HG03521 (cell line): ENCODE measurements around the gene VSIG8.
A peak's percentile ranks its signal among the peaks of the same experiment; 100 is the strongest.

Experiments used
- ATAC-seq: cut with Tn5 transposase; IDR thresholded peaks from one replicate; pipeline ENCODE4 v1.9.1; 2021; ENCODE audit warnings: mild to moderate bottlenecking, moderate library complexity; ENCODE audit not compliant: unreplicated experiment

The VSIG8 gene

DNA sequence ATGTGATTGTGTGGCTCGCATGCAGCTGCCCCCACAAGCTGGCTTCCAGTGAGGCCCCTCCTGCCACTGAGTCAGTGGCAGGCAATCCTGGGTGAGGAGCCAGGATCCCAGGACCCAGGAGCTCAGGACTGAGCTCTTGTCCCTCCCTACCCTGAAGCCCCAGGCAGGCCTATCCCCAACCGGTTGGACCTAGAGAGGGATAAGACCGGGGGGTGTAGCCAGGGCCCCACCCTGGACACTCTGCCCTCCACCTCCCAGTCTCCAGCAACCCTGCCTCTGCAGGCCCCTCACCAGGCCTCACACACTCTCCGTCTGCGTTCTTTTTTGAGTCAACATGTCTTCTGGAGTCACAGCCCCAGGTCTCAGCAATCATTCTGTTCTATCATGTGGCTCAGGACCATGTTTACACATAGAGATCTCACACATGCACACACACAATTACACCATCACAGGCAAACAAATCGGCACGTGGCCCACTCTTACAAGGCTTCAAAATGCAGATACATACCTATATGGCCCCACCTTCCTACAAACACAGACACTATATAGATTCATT is 2.6 kb downstream of the VSIG8 start:
- ATAC-seq: no peak

DNA sequence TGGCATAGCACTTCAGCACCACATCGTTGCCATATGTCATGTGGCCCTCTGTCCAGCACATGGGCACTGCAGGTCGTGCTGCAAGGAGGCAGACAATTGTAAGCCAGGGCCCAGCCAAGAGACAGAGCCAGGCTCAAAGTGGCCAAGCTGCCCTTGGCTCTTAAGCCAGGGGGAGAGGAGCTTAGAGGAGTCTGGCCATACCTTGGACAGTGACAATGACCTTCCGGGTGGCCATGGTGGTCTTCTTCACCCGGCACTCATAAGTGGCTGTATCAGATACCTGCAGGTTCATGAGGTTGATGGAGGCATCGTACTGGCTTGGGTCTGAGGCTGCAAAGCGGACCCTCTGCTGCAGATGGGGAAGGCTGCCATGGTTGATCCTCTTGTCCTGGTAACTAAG is 4.6 kb downstream of the VSIG8 start:
- ATAC-seq: no peak

DNA sequence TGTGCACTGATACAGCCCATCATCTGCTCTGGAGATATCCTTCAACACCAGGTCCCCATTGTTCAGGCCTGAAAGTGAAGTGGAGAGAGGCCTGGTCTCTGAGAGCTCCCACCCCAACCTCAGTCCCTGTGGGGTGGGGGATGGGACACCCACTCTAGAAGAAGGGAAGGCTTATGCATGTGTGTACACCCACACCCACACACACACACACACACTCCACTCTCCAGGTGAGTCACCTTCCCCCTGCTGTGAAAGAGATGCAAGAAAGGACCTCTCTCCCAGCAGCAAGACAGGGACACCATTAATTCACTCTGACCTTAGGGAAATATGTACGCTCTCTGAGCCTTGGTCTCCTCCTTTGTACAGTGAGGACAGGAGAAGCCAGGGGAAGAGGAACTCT is 5.9 kb downstream of the VSIG8 start:
- ATAC-seq: no peak

DNA sequence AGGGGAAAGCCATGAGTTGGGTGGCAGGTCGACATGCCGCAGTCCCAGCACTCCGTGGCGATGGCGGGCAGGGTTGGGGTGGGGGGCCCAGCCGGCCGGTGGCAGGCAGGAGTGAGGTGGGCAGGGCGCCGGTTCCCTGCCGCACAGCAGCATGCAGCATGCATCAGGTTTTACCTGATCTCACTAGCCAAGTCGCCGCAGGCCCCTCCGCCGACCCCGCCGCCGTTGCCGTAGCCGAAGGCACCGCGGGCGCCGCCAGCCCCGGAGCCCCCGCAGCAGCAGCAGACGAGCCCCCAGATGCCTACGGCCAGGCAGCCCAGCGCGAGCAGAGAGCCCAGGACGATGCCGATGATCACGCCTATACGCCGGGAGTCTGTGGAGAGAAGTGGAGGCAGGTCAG is 6.7 kb downstream of the VSIG8 start:
- no peak for ATAC-seq

DNA sequence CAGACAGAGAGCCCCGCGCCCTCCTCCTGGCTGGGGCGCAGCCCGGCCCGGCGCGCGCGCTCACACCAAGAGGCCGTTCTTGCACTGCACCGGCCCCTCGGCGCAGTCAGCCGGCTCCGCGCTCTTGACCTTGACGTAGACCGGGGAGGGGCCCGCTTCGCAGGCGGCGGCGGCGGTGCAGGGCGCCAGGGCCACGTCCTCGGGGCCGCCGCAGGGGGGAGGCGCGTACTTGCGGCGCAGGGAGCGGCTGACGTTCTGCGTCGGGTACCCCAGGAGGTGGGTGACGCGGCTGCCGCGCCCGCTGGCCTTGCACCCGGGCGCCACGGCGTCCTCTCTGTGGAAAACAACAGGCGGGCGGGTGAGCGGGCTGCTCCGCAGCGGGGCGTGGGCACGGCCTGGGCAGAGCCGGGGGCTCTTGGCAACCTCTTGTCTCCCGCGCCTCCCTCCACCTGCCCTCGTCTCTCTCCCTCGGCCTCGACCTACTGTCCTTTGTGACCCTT is 7.7 kb downstream of the VSIG8 start:
- ATAC-seq: peak; percentile 86

DNA sequence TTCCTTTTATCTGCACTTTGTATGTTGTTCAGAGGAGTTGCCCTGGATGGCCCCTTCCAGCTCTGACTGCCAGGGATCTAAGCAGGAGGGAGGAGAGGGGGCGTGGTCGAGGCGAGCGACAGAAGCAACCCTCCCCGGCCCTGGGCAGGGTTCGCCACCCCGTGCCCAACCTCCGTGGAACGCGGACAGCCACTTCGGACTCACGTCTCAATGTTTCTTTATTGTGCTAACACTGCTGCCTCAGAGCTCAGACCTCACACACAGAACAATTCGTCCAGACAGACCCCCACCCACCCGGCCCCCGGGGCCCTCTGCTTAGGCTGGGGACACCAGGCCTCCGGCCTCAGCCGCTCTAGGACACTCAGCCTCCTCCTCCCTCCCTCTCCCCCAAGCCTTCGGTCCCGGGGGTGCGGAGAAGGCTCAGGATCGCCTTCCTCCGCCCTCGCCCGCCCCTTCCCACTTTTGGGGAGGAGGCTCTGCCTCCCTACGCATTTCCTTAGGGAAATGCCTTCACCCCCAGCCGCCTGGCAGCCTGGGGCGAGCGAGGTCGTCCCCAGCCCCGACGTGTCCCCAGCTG is 8.3 kb downstream of the VSIG8 start:
- no peak for ATAC-seq

DNA sequence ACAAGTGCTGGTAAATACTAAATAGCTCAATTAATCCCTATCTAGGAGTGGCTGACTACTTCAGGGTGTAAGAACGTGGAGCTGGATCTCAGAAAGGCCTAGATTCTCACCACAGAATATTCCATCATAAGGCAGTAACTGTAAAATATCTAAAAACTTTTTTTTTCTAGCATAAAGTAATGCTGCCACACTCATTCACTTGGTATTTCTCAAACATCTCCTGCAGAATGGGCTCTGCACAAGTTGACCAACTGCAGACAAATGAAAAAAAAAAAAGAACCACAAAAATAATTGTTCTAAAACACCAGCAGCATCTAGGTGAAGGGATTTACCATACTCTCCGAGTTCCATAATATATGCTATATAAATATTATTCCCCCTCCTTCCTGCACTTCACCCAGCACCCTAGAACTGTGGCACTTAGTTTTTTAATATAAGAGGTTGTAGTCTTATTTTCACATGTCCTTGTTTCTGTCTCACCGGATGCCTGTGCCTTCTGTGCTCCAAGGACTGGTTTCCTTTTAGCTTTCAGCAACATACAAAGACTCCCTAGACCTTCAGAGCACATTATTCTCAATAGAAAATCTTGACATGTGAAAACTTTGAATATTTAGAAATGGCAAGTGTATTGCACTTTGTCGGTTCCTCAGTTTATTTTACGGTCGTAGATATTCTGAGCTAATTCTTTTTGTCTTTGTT is 8.9 kb downstream of the VSIG8 start:
- ATAC-seq: no peak

DNA sequence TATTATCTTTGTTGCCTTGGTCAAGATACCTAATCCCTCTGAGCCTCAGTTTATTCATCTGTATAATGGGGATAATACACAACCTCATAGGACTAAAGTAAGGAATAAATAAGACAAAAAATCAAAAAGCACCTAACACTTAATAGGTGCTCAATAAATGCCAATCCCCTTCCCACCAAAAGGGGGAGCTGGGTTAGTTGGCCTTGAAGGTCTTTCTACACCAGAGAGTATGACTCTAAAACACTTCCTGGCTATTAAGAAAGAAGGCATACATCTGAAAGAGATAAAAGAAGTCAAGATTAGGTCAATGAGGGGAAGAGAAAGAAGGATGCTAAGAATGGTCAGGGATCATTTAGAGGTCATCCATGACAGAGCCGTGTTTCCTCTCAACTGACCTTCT is 11.1 kb downstream of the VSIG8 start:
- no peak for ATAC-seq

DNA sequence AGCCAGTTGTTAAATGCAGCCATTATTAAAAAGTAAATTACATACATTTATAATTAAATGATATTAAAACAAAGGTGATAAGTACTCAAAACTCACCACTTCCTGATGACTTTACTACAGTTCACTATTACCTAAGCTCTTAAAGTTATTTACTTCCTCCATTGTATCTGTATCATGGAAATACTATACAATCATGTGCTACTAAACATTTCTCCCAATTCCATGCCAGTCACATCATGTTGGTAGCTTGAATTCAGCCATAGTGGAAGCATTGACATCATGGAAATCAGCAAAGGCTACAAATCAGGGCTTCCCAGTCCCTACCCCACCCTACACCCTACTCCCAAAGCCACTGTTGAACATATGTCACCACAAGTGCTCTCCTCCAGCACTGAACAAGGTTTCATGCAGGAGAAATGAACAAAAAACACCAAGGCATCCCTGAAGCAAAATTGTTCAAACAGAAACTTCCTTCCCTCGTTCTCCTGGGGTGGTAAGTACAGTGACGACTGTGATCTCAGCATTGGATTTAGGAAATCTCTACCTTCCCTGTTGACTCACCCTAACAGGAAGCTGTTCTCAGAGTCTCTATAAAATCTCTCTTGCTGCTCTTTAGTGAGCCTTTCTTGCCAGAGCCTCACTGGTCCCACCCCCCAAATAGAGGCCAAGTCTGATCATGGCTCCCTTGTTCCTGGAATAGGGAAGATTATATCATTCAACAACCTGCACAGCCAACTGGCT is 12.7 kb downstream of the VSIG8 start:
- no peak for ATAC-seq

DNA sequence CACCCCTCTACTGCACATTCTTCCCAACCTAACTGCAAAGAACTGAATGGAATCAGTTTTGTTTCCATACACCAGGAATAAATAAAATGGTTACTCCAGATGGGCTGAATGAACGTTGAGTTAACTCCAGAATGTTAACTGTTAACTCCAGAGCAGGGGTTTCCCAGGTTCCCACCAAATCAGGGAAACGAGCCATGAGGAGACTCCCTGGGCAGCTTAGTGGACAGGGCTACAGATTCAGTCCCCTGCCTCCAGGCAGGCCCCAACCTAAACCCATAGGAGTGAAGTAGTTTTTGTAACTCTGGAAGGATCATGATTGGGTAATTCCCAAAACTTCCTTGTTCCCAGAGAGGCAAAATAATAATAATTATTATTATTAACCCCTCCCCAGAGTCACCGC is 14.1 kb downstream of the VSIG8 start:
- no peak for ATAC-seq

DNA sequence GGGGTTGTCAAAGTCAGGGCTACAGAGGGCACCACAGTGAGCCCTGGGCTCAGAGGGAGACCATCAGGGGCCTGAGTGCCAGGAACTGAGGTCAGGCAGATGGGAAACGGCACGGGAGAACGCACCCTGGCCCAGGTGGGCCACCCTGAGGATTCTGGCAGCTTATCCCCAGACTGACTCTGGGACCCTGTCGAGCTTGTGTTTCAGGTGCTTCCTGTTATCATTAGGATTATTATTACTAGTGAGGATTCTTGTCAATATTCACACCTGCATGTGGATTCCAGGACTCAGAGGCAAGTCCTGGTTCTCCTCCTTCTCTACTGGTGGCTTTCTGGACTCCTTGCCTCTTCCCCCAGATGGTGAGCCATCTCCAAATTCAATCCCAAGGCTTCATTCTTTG is 15.2 kb downstream of the VSIG8 start:
- no peak for ATAC-seq

DNA sequence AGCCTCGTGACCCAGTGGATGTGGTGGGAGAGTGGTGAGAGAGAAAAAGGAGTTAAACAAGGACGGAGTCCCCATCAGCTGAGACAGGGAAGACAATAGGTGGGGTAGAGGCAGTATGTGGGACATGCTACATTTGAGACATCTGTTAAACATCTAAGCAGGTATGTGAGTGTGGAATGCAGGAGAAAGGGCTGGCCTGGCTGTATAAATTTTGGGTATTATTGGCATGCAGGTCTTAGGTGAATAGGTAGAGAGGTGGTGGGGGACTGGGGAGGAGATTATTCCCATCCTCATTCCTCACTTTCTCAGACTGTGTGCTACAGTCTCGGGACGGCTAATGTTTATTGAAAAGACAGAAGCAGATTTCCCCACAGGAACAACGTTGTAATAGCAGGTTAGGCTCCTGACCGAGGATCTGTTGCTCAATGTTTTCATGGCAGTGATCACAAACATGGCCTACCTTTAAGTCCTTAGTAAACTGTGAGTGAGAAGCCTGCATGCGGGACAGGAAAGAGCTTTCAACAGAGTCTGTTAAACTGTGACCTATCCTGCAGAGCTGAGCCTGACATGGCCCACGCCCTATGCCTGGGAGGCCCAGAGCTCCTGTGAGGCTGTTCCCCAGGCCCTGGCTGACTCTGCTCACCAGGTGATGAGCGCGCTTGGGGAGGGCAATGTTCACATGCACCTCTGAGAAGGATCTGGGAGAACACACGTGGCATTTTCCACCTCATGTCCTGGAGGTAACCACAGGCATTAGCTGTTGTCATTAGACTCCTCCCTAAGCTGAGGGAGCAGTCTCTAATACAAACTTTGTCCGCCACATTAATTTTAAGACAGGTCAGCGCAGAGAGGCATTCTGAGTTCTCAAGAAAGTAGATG is 16.5 kb downstream of the VSIG8 start:
- ATAC-seq: no peak

DNA sequence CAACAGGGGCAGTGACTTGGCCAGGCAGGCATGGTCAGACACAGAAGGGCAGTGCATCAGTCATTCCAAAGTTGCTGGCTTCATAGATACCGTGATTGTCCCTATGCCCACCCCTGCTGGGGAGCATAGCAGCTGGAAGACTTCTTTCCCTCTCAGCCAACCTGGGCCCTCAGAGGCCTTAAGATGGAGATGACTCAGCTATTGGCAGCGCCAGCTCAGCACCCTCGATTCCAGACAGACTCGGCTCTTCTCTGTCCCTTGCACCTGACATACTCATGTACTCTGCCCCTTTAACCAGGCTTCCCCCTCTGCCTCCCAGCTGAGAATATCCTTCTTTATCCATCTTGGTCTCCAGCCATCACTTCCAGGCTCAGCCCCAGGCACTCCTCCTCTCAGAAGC is 19.0 kb downstream of the VSIG8 start:
- no peak for ATAC-seq

DNA sequence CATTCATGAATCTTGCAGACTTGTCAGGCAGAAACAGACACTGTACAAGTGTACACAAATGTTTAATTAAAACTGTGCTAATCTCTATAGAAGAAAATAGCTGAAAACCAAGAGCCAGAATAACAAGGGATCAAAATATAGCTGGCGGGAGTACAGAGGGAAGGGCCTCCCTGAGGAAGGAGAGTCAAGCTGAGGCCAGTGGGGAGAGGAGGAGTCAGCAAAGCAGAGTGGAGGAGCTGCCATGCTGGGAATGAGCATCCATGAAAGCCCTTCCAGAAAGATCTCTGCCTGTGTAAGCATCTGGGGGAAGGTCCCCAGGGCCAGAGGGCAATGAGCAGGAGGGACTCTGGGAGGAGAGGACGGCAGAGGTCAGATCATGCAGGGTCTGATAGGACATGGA is 20.7 kb downstream of the VSIG8 start:
- ATAC-seq: no peak

DNA sequence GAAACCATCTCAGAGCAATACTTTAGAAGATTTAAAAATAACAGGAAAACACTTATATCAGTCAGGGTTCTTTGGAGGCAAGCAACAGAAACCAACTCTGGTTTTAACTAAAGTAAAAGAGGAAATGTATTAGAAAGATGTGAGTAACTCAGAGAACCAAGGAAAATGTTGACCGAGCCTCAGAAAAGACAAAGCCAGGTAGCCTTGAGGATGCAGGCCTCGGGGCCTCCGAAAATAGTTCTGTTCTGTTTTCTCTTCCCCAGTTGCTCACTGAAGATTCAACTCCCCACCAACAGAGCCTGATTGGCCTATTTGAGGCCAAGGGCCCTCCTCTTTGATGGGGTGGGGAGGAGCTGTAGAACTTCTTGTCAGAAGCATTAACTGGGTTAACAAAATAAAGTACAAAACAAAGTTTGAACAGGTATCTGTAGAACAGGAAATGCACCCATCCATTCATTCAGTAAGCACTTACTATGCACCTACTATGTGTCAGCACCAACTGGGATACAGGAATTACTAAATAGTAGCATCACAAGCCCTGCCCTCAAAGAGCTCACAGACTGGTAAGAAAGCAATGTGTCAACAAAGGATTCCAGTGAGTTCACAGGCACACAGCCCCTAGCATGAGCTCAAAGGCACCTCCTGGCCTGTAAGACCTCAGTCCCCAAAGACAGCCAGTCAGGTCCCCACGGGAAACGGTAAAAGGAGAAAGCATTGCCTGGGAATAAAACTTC is 23.2 kb downstream of the VSIG8 start:
- ATAC-seq: peak; percentile 75

DNA sequence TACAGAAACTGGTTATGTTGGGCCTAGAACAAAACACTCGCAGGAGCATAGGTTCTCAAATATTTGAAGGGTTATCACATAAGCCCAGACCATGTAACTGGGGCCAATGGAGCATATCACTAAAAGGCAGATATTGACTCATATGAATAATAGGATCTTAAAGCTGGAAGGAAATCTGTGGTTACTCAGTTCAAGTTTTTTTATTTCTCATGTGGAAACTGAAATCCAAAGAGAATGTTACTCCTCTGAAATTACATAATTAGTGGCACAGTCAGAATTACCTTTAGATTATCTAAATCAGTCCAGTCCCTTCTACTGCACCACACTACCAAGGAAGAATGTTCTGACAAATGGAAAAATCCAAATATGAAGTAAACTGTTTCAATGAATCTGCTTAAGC is 23.7 kb downstream of the VSIG8 start:
- ATAC-seq: peak; percentile 39

DNA sequence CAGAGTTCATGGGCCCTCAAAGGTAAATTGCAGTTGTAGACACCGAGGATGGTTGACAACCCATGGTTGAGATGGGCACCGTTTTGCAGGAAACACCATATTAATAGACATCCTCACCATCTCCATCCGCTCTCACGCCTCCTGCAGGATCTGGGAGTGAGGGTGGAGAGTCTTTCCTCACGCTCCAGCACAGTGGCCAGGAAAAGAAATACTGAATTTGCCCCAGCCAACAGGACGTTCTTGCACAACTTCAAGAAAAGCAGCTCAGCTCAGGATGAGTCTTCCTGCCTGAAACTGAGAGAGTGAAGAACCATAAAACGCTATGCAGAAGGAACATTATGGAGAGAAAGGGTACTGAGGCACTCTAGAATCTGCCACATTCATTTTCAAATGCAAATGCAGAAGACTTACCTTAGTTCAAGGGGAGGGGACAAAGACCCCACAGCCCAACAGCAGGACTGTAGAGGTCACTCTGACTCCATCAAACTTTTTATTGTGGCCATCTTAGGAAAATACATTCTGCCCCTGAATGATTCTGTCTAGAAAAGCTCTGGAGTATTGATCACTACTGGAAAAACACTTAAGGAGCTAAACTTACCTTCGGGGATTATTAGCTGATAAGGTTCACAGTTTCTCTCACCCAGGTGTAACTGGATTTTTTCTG is 26.5 kb downstream of the VSIG8 start:
- ATAC-seq: no peak

DNA sequence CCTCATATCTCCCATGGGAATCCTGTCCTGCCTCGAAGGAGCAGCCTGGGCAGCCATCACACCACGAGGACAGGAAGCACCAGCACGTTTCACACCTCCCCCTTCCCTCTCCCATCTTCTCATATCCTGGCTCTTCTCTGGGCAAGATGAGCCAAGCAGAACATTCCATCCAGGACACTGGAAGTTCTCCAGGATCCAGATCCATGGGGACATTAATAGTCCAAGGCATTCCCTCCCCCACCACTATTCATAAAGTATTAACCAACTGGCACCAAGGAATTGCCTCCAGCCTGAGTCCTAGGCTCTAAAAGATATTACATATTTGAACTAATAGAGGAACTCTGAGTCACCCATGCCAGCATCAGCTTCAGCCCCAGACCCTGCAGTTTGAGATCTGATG is 27.1 kb downstream of the VSIG8 start:
- ATAC-seq: no peak

DNA sequence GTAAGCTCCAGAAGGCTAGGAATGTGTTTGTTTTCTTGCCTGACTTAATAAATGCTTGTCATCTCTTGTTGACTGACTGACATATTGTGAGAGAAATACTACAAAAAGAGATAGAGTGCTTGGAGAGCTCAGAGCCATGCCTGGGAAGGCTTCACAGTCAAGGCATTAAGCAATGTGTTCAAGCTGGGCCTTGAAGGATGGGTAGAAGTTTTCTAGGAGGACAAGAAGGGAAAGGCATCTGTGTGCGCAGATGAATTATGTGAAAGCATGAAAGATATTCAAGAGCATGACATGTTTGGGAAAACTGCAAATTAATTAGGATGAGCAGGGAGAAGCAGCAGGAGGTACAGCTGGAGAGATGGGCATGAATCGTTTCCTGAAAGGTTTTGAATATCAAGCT is 30.1 kb downstream of the VSIG8 start:
- ATAC-seq: no peak
